ENCODE data around the gene GULP1.

The GULP1 gene

DNA sequence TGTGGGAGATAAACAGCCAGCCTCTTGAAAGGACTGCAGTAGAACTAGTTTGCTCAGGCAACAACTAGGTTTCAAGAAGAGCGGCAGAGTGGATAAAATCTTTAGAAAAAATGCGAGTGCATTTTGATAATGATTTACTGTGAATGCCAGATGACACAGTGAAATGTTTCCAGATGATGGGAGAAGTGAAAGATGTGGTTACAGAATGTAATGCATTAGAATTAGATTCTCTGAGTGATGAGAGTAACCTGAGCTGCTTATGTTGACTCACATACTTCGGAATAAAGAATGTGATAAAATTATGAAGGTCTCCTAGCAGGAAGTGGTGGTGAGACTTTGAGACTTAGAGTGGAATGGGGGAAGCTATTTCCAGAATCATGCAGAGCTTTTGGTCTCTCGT, 184.3 kb downstream of the GULP1 start:
- no peak for DNase-seq

DNA sequence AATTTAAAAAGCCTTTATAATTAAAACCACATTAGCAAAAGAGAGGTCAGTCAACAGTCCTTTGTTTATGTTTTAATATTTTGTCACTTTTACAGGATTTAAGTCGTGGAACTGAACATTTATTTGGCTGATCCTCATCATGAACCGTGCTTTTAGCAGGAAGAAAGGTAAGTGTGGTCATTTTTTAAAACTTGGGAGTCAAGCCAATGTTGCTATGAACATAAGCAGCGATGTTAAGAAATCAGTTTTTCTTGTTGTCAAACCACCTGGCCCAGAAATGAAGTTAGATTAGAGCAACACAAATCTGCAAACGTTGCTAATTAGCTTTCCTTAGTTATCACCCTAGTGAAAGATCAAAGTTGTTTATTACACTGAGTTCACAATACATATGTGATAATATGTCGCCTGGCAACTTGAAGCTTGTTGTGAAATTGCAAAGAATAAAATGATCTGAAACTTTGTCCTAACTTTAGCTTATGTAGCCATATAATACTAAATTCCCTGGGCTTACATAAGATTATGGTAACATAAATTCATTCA, 186.0 kb downstream of the GULP1 start:
- DNase-seq, result no peak

DNA sequence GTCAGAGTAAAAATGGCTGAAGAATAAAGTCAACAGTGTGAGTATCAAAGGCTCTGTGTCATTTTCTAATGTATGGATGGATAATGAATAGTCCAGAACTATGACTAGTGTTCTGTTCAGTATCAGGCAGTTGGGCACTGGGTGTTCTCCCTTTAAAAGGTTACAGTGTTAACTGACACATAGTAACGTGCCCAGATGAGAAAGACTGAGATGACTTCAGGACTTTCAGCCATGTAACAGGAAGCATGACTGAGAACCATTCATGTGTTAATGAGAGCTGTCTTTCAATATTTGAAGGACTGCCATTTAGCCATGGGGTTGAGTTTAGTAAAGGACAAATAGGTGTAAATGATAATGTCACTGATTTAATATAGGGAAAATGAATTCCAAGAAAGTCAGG, 187.1 kb downstream of the GULP1 start:
- DNase-seq, result no peak

DNA sequence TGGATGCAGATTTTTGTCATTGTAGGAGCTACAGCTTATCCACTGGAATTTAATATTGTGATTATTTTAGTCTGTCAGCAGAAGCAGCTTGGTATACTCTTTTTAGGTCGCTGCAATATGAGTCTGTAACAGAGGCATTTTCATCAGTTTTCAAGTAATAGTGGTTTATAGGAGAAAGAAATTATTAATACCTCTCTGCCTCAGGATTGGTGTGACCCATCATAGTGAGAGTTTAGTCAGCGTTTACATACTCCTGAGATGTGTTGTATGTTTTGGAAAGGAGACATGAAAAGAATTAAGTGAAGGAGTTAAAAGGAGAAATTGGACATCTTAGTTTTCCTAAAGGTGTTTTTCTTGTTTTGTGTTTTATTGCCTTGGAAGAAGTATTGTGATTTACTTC, 189.8 kb downstream of the GULP1 start:
- no peak for DNase-seq

DNA sequence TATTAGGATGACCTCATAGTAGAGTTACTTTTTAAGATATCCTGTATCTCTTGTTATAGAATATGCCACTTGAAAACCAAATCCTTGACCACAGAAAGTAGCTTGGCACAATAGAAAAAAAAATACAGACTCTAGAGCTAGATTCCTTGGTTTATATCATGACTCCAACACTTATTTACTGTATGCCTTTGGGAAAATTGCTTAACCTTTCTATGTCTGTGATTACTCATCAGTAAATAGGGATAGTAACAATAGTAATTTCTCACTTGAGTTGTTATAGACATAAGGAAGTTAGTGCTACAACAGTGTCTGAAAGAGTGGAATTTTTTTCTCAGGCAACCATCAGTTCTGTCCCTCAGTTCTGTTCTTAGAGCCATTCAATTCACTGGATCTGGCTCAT, 193.8 kb downstream of the GULP1 start:
- DNase-seq, result no peak

DNA sequence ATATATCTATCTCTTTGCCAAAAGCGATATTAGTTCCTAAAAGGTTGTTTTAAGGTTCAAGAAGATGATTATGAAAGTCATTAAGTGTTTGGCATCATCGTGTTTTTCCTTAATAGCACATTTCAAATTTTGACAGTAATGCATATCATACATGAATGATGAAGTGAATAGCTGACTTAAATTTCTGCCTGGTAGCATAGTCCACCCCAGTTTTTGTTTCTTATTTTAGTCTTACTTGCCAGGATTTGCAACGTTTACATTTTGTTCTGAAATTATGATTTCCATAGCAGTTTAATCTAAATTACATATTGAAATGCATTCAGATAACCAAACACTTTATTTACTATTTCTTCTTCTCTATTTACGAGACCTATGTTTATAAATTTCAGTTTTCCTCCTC, 201.1 kb downstream of the GULP1 start:
- no peak for DNase-seq

DNA sequence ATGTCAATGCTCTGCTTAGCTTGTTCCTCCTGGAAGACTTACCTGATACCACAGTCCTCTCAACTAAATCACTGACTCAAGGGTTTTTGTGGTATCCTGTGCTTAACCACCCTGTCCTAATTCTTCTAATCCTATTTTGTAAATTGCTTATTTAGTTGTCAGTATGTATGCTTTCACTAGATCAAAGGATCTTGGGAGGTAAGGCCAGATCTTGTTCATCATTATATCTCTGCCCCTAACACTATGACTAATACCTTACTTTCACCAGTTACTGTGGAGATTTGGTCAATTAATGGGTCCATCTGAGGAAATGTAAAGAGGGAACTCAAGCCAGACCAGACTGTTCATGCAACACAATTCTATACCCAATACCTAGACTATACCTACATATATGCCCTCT, 203.2 kb downstream of the GULP1 start:
- no peak for DNase-seq

- DNase-seq, result no peak
Observed at GRCh38 chr2:188495969-188496431, 204.3 kb downstream of the GULP1 start.

DNA sequence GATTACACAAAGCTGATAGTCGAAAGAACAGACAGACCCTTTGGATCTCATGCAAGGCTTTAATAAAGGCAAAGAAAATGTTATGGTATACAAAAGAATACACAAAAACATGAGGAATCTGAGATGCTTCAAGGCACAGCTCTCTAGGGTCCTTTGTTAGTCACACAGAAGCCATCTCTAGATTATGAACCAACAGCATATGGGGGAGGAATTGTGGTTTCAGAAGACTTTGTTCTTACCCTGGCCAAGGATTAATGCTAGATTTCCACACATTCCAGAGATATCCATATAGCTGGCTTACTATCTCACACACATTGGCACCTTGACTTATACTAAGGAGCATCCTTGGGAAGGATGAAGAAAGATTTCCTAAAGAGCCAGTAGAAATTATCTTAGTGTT, 206.1 kb downstream of the GULP1 start:
- DNase-seq, result no peak

DNA sequence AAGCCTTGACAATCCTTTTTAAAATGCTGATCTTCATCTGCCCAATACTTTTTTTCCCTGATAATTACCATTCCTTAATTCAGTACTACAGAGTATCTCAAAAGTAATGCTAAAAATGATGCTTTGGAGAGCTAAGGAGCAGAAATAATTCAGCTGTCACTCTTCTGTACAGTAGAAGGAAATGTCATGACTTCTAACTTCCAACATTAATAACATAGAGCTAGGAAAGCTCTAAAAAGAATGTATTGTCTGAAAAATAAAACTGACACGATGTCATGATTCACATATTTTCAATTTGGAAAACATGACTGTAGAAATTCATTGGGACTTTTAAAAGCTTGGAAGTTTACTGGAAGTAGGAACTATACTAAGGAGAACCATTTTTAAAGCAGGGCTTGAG, 212.3 kb downstream of the GULP1 start:
- DNase-seq, result no peak

GRCh38 chr2:188506843-188507242, 215.2 kb downstream of the GULP1 start:
- no peak for DNase-seq

DNA sequence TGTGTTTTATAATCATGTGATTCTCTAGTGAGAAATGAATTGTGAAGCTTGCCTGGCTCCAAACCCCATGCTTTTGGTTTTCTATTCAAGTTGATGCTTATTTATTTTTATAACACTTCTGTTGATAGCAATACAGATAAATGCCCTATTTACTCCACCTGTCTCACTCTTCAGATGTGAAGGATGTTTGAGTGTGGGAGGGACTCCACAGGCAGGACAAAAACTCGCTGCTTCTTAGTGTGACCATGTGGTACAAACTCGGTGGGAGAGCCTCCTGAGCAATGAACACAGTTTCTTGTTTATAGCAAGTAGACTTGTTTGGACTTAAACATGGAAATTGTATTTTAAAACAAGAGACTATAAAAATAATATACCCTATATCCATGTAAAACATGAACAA, 219.7 kb downstream of the GULP1 start:
- no peak for DNase-seq

DNA sequence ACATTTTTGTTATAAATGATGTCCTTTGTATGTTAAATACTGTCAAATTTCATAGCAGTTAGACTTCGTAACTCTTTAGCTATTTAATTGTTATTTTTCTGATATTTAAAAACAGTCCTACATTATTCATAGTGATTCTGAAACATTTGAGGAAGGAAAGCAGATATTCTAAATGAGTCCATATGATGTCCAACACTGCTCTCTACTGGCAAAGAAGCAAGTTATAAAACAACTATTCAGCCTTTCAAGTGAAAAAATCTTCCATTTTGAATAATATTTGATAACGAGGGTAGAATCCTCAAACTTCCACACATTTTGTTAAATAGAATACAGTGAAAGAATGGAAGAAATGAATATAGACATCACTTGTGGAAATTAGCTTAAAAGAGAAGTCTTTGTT, 220.8 kb downstream of the GULP1 start:
- no peak for DNase-seq

DNA sequence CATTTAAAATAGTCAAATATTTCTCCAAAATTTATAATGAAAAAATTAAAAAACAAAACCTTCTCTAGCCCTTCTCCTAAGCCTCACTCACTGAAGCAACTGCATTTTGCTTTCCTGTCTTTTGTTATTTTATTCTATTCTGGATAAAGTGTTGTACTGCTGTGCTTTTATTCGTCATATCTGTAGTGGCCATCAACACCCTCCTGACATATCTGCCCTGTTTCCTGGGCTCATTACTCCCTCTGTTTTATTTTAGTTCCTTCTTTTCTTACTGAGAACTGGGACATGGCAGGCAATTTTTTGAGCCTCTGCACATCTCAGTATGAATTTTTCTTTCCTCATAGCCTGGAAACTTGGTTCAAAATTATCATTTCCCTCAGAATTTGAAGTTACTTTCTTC, 224.2 kb downstream of the GULP1 start:
- DNase-seq, result no peak

GRCh38 chr2:188517549-188518215, 226.0 kb downstream of the GULP1 start:
- DNase-seq, result no peak

GRCh38 chr2:188518381-188518780, 226.7 kb downstream of the GULP1 start:
- DNase-seq, result no peak

DNA sequence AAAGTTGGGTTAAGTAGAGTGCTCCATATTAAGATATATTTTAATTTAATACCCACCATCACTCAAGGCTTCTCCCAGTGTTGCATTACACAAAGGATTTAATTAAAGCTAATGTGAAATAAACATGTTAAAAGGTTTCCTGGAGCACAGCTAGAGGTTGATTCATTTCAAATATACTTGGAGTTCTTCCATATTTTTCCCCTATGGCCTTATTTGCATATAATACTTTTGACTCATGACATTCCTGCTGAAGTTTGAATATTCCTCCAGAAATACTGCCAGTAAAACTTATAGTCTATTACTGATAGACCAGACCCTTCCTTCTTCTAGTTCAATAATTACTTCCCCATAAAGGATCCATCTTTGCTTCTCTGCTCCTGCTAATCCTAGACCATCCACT, 227.5 kb downstream of the GULP1 start:
- DNase-seq, result no peak

- no peak for DNase-seq
Observed at GRCh38 chr2:188522517-188522916, 230.8 kb downstream of the GULP1 start.

DNA sequence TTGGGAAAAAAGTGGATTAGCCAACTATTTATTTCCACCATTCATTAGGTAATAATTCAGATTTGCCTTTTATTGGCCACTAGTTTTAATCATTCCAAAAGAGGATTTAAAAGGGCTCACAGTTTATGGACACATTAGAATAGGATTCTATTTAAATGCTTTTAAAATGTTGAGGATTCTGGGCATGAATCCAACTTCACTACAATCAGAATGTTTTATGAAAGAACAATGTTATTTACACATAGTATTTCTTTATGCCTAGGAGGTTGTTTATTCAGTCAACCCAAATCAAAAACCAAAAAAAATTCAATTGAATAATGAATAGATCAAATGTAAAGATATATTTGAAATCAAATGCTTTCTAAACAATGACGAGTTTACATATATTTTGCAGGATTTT, 232.2 kb downstream of the GULP1 start:
- DNase-seq, result no peak

- peak; percentile 15 for DNase-seq
Observed at GRCh38 chr2:188524519-188525113, 232.9 kb downstream of the GULP1 start.

GRCh38 chr2:188526701-188527100, 235.0 kb downstream of the GULP1 start:
- no peak for DNase-seq

- no peak for DNase-seq
Observed at GRCh38 chr2:188527141-188527540, 235.5 kb downstream of the GULP1 start.

- no peak for DNase-seq
Observed at GRCh38 chr2:188527581-188527993, 235.9 kb downstream of the GULP1 start.

DNA sequence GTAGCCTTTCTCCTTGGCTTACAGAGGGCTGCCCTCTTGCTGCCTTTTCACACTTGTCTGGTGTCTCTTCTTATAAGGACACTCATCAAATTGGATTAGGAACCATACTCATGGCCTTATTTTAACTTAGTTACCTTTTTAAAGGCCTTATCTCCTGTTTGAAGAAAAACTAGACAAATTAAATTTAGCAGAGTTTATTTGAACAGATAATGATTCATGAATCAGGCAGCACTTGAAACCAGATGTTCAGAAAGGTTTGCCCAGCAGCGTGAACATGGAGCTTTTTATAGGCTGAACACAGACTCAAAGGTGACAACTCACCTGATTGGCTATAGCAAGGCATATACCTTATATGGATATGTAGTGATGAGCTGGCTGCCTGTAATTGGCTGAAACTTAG, 238.0 kb downstream of the GULP1 start:
- DNase-seq, result no peak

All from right kidney (tissue), 1 donor.